ENCODE measurements around the gene ZNF76. TPM values are rescaled to one million over a fixed set of nuclear protein-coding genes. Genes with fewer than 3 reads are reported as not detected.

ZNF76 gene
- total RNA-seq, 2 donors from 2014 or later: 39.5 to 75.5 TPM

DNA sequence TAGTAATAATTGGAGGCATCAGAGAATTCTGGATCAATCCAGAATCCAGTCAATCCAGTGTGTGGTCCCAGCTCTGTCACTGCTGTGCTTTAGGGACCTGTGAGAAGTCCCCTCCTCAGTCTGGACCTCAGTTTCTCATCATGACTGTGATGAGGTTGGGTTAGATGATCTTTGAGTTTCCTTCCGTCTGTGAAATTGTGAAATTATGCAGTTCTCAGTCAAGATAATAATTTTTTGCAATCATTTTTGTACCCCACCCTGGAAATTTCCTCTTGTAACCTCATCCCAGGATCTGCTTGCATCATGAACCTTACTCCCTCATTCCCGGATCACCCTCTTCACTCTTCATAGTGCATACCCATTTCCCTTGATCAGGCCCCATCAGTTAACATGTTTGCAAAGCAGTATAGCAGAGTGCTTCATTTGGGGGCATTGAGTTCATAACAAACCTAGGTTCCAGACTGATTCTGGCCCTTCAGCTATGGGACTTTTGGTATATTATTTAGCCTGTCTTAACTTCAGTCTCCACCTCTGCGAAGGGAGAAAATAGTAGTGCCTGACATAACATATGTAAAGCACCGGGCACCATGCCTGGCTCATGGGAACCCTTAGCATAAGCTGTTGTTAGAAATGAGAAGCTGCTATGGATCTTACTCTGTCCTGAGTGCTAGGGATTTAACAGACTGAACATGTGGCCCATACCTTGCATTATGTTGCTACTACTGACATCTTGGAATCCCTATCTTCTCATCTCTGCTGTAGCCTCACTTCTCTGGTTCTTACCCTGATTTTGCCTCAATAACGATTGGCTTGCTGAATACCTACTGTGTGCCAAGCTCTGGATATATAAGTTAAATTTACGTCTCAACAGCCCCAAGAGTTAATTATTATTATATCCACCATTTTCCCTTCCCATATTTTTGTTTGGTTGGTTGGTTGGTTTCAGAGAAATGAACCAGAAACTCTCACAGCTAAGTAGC lies 1.3 kb downstream of the ZNF76 start:
- no peak for DNase-seq (ENCODE audit: low spot score)
- H3K36me3 ChIP-seq: no peaks in the 10 kb centered on the region
- H3K4me1 ChIP-seq (replicated peaks): peaks cover 3% of the 10 kb centered on the region
- no peak for TF ChIP-seq POLR2A (IDR thresholded peaks at IDR 0.05)
- TF ChIP-seq, protein P1, sequence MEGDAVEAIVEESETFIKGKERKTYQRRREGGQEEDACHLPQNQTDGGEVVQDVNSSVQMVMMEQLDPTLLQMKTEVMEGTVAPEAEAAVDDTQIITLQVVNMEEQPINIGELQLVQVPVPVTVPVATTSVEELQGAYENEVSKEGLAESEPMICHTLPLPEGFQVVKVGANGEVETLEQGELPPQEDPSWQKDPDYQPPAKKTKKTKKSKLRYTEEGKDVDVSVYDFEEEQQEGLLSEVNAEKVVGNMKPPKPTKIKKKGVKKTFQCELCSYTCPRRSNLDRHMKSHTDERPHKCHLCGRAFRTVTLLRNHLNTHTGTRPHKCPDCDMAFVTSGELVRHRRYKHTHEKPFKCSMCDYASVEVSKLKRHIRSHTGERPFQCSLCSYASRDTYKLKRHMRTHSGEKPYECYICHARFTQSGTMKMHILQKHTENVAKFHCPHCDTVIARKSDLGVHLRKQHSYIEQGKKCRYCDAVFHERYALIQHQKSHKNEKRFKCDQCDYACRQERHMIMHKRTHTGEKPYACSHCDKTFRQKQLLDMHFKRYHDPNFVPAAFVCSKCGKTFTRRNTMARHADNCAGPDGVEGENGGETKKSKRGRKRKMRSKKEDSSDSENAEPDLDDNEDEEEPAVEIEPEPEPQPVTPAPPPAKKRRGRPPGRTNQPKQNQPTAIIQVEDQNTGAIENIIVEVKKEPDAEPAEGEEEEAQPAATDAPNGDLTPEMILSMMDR (IDR thresholded peaks at IDR 0.05): no peak
- no peak for TF ChIP-seq POLR2AphosphoS5 (IDR thresholded peaks at IDR 0.05)
- H3K9me3 ChIP-seq: no peaks in the 10 kb centered on the region
- H3K27ac ChIP-seq: peak overlapping the region; percentile 87 to 94
- no peaks in the 10 kb centered on the region for H3K27me3 ChIP-seq (replicated peaks; ENCODE audit: insufficient read depth)
- WGBS: 77% methylated on average over 6 of the region's 6 CpGs
- peak overlapping the region in 1 of 2 donors; percentile 54 for H3K4me3 ChIP-seq
- intact Hi-C loops (cut with DNase I): no loop called here

GRCh38 chr6:35262596-35262995 lies 3.1 kb downstream of the ZNF76 start:
- Histone ChIP-seq H3K36me3 (no peaks in the 10 kb centered on the region), H3K9me3 (no peaks in the 10 kb centered on the region), H3K27me3 (replicated peaks; ENCODE audit: insufficient read depth) (no peaks in the 10 kb centered on the region), H3K4me3 (no peak overlapping the region), H3K27ac (no peak overlapping the region), H3K4me1 (replicated peaks) (peaks cover 3% of the 10 kb centered on the region)
- no peak for DNase-seq (ENCODE audit: low spot score)
- intact Hi-C loops (cut with DNase I): no loop called here
- TF ChIP-seq POLR2A (IDR thresholded peaks at IDR 0.05) (no peak), POLR2AphosphoS5 (IDR thresholded peaks at IDR 0.05) (no peak)
- TF ChIP-seq, protein P1 (IDR thresholded peaks at IDR 0.05): no peak
- WGBS: 69% methylated on average over 1 of the region's 2 CpGs

DNA sequence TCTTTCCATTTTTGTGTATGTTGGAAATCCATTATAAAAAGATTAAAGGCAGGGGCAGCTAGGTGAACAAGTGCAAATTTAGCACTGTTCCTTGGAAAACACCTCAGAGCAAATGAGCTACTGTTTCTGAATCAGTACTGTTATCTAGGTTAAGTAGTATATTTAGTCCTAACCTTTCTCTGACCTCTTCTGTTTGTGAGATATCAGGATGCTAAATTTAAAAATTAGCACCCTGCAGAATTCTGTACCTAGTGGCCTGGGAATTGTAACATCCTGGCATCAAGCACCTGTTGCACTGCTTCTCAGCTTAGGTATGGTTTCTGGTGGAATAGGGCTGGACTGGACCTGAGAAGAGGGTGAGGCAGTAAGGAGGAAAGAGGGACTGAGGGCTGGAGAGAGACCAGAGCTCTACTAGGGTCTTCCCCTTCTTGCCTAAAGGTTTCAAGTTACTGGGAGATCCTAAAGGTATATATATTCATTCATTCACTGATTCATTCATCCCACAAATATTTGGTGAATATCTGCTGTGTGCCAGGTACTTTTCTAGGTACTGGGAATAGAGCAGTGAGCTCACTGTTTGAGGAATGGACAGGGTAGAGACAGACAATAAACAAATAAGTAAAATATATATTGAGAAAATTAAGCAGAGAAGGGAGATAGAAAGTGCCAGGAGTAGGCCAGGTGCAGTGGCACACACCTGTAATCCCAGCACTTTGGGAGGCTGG lies 5.2 kb downstream of the ZNF76 start:
- no peaks in the 10 kb centered on the region for H3K27me3 ChIP-seq (replicated peaks; ENCODE audit: insufficient read depth)
- TF ChIP-seq, protein P1 (IDR thresholded peaks at IDR 0.05): no peak
- TF ChIP-seq POLR2AphosphoS5 (IDR thresholded peaks at IDR 0.05): no peak
- no peak for TF ChIP-seq POLR2A (IDR thresholded peaks at IDR 0.05)
- DNase-seq (ENCODE audit: low spot score): no peak
- intact Hi-C loops (cut with DNase I): no loop called here
- no peaks in the 10 kb centered on the region for H3K36me3 ChIP-seq
- H3K4me3 ChIP-seq: no peak overlapping the region
- no peaks in the 10 kb centered on the region for H3K9me3 ChIP-seq
- H3K4me1 ChIP-seq (replicated peaks): peaks cover 3% of the 10 kb centered on the region
- no peak overlapping the region for H3K27ac ChIP-seq

DNA sequence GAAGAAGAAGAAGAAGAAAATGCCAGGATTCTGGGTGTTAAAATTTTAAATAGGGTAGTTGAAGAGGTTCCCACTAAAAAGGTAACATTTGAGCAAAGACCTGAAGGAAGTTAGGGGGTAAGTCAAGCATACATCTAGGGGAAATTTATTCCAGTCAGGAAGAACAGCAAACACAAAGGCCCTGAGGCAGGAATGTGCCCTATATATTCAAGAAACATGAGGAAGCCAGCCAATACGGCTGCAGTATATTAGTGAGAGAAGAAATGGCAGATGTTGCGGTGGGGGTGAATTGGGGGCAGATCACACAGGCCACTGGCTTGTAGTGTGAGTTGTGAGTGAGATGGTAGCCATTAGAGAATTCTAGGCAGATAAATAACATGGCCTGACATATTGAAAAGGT lies 6.0 kb downstream of the ZNF76 start:
- DNase-seq (ENCODE audit: low spot score): no peak
- WGBS: 87% methylated on average over 2 of the region's 2 CpGs
- H3K27ac ChIP-seq: no peak overlapping the region
- no peaks in the 10 kb centered on the region for H3K27me3 ChIP-seq (replicated peaks; ENCODE audit: insufficient read depth)
- intact Hi-C loops (cut with DNase I): no loop called here
- no peaks in the 10 kb centered on the region for H3K9me3 ChIP-seq
- H3K36me3 ChIP-seq: no peaks in the 10 kb centered on the region
- TF ChIP-seq POLR2AphosphoS5 (IDR thresholded peaks at IDR 0.05) (no peak), POLR2A (IDR thresholded peaks at IDR 0.05) (no peak)
- TF ChIP-seq, protein P1 (IDR thresholded peaks at IDR 0.05): no peak
- peaks cover 2% of the 10 kb centered on the region for H3K4me1 ChIP-seq (replicated peaks)
- no peak overlapping the region for H3K4me3 ChIP-seq
